B cell (primary cell): ENCODE measurements around the gene RPS19.

Experiments used
- EZH2 ChIP-seq: IDR thresholded peaks from 2 replicates; pipeline ENCODE4 v1.6.1; 2012; ENCODE audit warnings: borderline replicate concordance, low read depth, mild to moderate bottlenecking, moderate library complexity, low read length; ENCODE audit not compliant: insufficient read depth, poor library complexity, severe bottlenecking
- TF ChIP-seq, protein P1 (sequence below): fragments of 200-600 bp; IDR thresholded peaks from one replicate; pipeline ENCODE4 v1.8.0; 2022; ENCODE audit warnings: antibody characterized with exemption, mild to moderate bottlenecking

- TF ChIP-seq, protein P1, sequence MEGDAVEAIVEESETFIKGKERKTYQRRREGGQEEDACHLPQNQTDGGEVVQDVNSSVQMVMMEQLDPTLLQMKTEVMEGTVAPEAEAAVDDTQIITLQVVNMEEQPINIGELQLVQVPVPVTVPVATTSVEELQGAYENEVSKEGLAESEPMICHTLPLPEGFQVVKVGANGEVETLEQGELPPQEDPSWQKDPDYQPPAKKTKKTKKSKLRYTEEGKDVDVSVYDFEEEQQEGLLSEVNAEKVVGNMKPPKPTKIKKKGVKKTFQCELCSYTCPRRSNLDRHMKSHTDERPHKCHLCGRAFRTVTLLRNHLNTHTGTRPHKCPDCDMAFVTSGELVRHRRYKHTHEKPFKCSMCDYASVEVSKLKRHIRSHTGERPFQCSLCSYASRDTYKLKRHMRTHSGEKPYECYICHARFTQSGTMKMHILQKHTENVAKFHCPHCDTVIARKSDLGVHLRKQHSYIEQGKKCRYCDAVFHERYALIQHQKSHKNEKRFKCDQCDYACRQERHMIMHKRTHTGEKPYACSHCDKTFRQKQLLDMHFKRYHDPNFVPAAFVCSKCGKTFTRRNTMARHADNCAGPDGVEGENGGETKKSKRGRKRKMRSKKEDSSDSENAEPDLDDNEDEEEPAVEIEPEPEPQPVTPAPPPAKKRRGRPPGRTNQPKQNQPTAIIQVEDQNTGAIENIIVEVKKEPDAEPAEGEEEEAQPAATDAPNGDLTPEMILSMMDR, result no peak
- TF ChIP-seq EZH2, result no peak
These were observed 32.3 kb downstream of the RPS19 start for GRCh38 chr19:41892173-41892902.
